Esophagus squamous epithelium (tissue), 4 donors: ENCODE measurements around the gene AMN.

Source experiments
- POLR2A ChIP-seq, 4 donors: fragments of 450-650 bp; IDR thresholded peaks; one replicate each; pipeline ENCODE4 v1.6.1; 2017; ENCODE audit warnings: antibody characterized with exemption in 4 of 4, mild to moderate bottlenecking in 4 of 4, moderate library complexity in 3 of 4
- TF ChIP-seq, protein P1 (sequence below), 6 experiments: fragments of 450-650 bp in 4 of 6; fragments of 200-600 bp in 2 of 6; sonication (generic) in 2 of 6; IDR thresholded peaks; one replicate each; pipeline ENCODE4 v1.5.1; 2016 to 2019; ENCODE audit warnings: antibody characterized with exemption in 6 of 6, mild to moderate bottlenecking in 4 of 6, moderate library complexity in 4 of 6

DNA sequence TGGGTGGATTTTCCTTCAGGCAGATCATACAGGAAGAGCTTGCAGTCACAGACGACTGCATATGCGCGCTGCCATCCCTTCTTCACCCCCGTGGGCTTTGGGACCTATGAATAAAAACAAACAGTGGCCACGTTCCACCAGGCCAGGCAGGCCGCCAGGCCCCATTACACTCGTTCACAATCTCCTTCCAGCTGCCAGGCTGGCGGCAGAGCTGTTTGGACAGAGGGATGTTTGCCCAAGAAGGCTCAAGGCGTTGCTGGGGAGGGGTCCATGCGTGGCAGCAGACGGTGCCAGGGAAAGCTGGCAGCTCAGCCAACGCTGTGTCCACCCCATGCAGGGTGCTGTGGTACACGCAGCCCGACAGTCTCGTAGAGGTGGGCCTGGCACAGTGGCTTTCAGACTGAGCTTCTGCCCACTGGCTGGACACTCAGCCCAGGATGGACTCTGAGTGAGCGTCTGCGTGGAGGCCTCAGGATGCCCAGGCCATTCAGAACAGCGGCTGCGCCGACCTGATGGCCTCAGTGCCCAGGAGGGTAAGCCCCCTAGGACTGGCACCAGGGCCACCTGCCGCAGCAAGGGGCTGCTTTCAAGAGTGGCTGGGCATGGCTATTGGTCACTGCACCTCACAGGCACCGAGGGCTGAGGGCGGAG, 27.5 kb downstream of the AMN start:
- TF ChIP-seq, protein P1, sequence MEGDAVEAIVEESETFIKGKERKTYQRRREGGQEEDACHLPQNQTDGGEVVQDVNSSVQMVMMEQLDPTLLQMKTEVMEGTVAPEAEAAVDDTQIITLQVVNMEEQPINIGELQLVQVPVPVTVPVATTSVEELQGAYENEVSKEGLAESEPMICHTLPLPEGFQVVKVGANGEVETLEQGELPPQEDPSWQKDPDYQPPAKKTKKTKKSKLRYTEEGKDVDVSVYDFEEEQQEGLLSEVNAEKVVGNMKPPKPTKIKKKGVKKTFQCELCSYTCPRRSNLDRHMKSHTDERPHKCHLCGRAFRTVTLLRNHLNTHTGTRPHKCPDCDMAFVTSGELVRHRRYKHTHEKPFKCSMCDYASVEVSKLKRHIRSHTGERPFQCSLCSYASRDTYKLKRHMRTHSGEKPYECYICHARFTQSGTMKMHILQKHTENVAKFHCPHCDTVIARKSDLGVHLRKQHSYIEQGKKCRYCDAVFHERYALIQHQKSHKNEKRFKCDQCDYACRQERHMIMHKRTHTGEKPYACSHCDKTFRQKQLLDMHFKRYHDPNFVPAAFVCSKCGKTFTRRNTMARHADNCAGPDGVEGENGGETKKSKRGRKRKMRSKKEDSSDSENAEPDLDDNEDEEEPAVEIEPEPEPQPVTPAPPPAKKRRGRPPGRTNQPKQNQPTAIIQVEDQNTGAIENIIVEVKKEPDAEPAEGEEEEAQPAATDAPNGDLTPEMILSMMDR (IDR thresholded peaks at IDR 0.05) = no peak
- no peak for TF ChIP-seq POLR2A (IDR thresholded peaks at IDR 0.05)
